Measurements from ENCODE around the gene ACKR3.

The ACKR3 gene

GRCh38 chr2:236605345-236605734 is 35.7 kb downstream of the ACKR3 start:
- no peak for DNase-seq (ENCODE audit: extremely low read depth, low read depth)
- H3K4me3 ChIP-seq (replicated peaks; ENCODE audit: low read depth, low read length), result no peak overlapping the region
- TF ChIP-seq, protein P1, sequence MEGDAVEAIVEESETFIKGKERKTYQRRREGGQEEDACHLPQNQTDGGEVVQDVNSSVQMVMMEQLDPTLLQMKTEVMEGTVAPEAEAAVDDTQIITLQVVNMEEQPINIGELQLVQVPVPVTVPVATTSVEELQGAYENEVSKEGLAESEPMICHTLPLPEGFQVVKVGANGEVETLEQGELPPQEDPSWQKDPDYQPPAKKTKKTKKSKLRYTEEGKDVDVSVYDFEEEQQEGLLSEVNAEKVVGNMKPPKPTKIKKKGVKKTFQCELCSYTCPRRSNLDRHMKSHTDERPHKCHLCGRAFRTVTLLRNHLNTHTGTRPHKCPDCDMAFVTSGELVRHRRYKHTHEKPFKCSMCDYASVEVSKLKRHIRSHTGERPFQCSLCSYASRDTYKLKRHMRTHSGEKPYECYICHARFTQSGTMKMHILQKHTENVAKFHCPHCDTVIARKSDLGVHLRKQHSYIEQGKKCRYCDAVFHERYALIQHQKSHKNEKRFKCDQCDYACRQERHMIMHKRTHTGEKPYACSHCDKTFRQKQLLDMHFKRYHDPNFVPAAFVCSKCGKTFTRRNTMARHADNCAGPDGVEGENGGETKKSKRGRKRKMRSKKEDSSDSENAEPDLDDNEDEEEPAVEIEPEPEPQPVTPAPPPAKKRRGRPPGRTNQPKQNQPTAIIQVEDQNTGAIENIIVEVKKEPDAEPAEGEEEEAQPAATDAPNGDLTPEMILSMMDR (IDR thresholded peaks at IDR 0.05; ENCODE audit: low read depth, low read length, missing control alignments), result no peak

DNA sequence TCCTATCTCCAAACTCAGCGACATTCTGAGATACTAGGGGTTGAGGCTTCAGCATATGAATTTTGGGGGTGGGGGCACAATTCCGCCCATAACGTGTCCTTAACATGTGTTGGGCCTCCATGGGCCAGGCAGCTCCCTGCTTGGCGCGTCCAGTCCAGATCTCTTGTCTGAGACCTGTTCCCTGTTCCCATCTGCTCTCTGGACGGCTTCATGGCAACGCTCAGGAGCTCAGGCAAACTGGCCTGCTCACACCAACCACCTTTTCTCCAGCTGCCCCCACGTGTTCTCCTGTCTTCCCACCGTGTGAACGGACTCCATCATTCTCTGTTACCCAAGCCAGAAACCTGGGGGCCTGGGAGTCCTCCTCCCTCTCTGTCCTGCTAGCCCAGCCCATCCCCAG is 36.4 kb downstream of the ACKR3 start:
- TF ChIP-seq, protein P1 (IDR thresholded peaks at IDR 0.05; ENCODE audit: low read depth, low read length, missing control alignments), result no peak
- H3K4me3 ChIP-seq (replicated peaks; ENCODE audit: low read depth, low read length), result no peak overlapping the region
- DNase-seq (ENCODE audit: extremely low read depth, low read depth), result no peak

GRCh38 chr2:236607471-236608187 is 38.0 kb downstream of the ACKR3 start:
- DNase-seq (ENCODE audit: extremely low read depth, low read depth), result peak; percentile 11
- H3K4me3 ChIP-seq (replicated peaks; ENCODE audit: low read depth, low read length), result no peak overlapping the region
- TF ChIP-seq, protein P1 (IDR thresholded peaks at IDR 0.05; ENCODE audit: low read depth, low read length, missing control alignments), result peak; percentile 21

- H3K4me3 ChIP-seq (replicated peaks; ENCODE audit: low read depth, low read length), result no peak overlapping the region
- TF ChIP-seq, protein P1 (IDR thresholded peaks at IDR 0.05; ENCODE audit: low read depth, low read length, missing control alignments), result no peak
- DNase-seq (ENCODE audit: extremely low read depth, low read depth), result peak; percentile 12
Measured at GRCh38 chr2:236608188-236608525, 38.5 kb downstream of the ACKR3 start.

DNA sequence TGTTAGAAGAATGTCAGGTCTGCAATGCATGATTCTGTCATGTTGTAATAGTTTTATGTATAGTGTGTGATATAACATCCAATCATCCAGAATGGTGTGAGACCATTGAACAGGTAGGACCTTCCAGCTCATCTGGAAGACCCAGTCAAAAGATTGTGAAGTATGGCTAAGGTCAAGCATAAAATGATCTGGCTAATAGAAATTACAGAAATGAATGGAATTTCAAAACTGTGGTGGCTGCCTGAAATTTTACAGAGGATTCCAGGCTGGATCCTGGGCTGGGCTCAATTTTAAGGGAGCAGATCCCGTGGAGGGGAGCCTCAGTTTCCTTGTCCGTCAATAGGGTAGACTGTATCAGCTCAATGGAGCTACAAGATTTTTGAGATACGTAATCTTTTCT is 39.1 kb downstream of the ACKR3 start:
- DNase-seq (ENCODE audit: extremely low read depth, low read depth), result no peak
- H3K4me3 ChIP-seq (replicated peaks; ENCODE audit: low read depth, low read length), result no peak overlapping the region
- TF ChIP-seq, protein P1 (IDR thresholded peaks at IDR 0.05; ENCODE audit: low read depth, low read length, missing control alignments), result no peak

- no peak overlapping the region for H3K4me3 ChIP-seq (replicated peaks; ENCODE audit: low read depth, low read length)
- no peak for DNase-seq (ENCODE audit: extremely low read depth, low read depth)
- TF ChIP-seq, protein P1 (IDR thresholded peaks at IDR 0.05; ENCODE audit: low read depth, low read length, missing control alignments), result no peak
Measured at GRCh38 chr2:236610991-236611821, 41.6 kb downstream of the ACKR3 start.
